Spleen (tissue), 11 donors: ENCODE measurements around the gene ANO2. TPM values are rescaled to one million over a fixed set of nuclear protein-coding genes. Genes with fewer than 3 reads are reported as not detected.

Experiments
- DNase-seq: peaks from one replicate; pipeline ENCODE4 v3.0.0-alpha.2; 2020
- H3K27ac ChIP-seq, 8 donors: fragments of 200-600 bp; sonication (generic) in 7 of 8; 1 replicate in 4 of 8; 2 replicates in 4 of 8; pipeline versions ENCODE4 v1.5.0 to v1.8.0; 2016 to 2021; ENCODE audit warnings: inconsistent platforms in 4 of 8, mild to moderate bottlenecking in 4 of 8, moderate library complexity in 1 of 8
- H3K27me3 ChIP-seq, 7 donors: fragments of 200-600 bp; sonication (generic) in 6 of 7; replicated peaks in 1 of 7; 1 replicate in 4 of 7; 2 replicates in 3 of 7; pipeline versions ENCODE4 v1.5.0 to v1.8.0; 2016 to 2021; ENCODE audit warnings: inconsistent platforms in 3 of 7, mild to moderate bottlenecking in 1 of 7
- H3K36me3 ChIP-seq, 6 donors: fragments of 200-600 bp; sonication (generic) in 5 of 6; 1 replicate in 4 of 6; 2 replicates in 2 of 6; pipeline versions ENCODE4 v1.5.0 to v1.8.0; 2016 to 2021; ENCODE audit warnings: inconsistent platforms in 2 of 6
- H3K4me1 ChIP-seq, 6 donors: fragments of 200-600 bp; sonication (generic) in 5 of 6; 1 replicate in 3 of 6; 2 replicates in 3 of 6; pipeline versions ENCODE4 v1.5.0 to v1.8.0; 2016 to 2021; ENCODE audit warnings: inconsistent platforms in 3 of 6
- H3K4me3 ChIP-seq, 8 donors: fragments of 200-600 bp; sonication (generic) in 7 of 8; 1 replicate in 4 of 8; 2 replicates in 4 of 8; pipeline versions ENCODE4 v1.5.0 to v1.8.0; 2016 to 2021; ENCODE audit warnings: inconsistent platforms in 4 of 8, mild to moderate bottlenecking in 4 of 8, moderate library complexity in 2 of 8
- H3K9me3 ChIP-seq, 8 donors: fragments of 200-600 bp; sonication (generic) in 7 of 8; 1 replicate in 4 of 8; 2 replicates in 4 of 8; pipeline versions ENCODE4 v1.5.0 to v1.8.0; 2016 to 2021; ENCODE audit warnings: inconsistent platforms in 4 of 8
- CTCF ChIP-seq, 11 experiments: fragments of 200-600 bp in 7 of 11; fragments of 450-650 bp in 4 of 11; sonication (generic) in 4 of 11; IDR thresholded peaks in 8 of 11; conservative IDR thresholded peaks in 3 of 11; 1 replicate in 7 of 11; 2 replicates in 4 of 11; pipeline versions ENCODE4 v1.4.0 to v1.8.0; 2016 to 2021; ENCODE audit warnings: antibody characterized with exemption in 11 of 11, inconsistent platforms in 4 of 11, mild to moderate bottlenecking in 1 of 11
- POLR2A ChIP-seq, 3 donors: fragments of 450-650 bp; IDR thresholded peaks; one replicate each; pipeline ENCODE4 v1.5.1; 2017; ENCODE audit warnings: antibody characterized with exemption in 3 of 3, mild to moderate bottlenecking in 1 of 3
- POLR2AphosphoS5 ChIP-seq, 3 donors: sonication (generic); formaldehyde crosslinking; IDR thresholded peaks; one replicate each; pipeline ENCODE4 v1.5.1; 2017; ENCODE audit warnings: antibody characterized with exemption in 3 of 3
- WGBS, 5 donors: extraction: QIAGEN DNeasy Blood & Tissue Kit in 3 of 5; methylation state at CpG; one replicate each; pipeline versions ENCODE4 v1.1.5 to v1.1.7; 2013 to 2018; 5-methylcytosine and 5-hydroxymethylcytosine counted together
- intact Hi-C: fragments of 100-400 bp; cut with DNase I; formaldehyde crosslinking; loops from one replicate; pipeline ENCODE4 v1.15.0; 2023; ENCODE audit warnings: low total_unique reads
- polyA plus RNA-seq, 3 donors: library from polyadenylated mRNA; stranded (reverse); fragments of 200-250 nt; gene quantifications; one replicate each; pipeline ENCODE4 v1.2.1, GENCODE V29; 2013
- total RNA-seq, 7 donors: library from RNA; depleted of rRNA in 3 of 7; stranded (reverse); fragments of >200 nt in 3 of 7; fragmentation: NEBNext Ultra II Directional in 4 of 7; extraction: Animal tissue kit (Norgen Biotek cat#: 25700) in 4 of 7; gene quantifications; one replicate each; pipeline versions ENCODE4 v1.1.0 to v1.2.1, GENCODE V29; 2016 to 2021
- donor health status: healthy with polysubstance abuse.
- donor health status: DM: no; HTN: no; CAD: no; lungs with moderate emphysema.
- donor health status: DM: no; HTN: no; CAD: no.
- donor health status: Bipolar disorder and iron deficiency.
- donor health status: healthy.
- donor health status: DM: no; HTN: no; CAD: no.
- donor health status: DM: yes; HTN: yes; CAD: no.

Gene ANO2
- total and polyA plus RNA-seq, 10 donors = 1.1 to 35.1 (median 14.2) TPM

GRCh38 chr12:5561057-5561456 is 384.0 kb downstream of the ANO2 start:
- WGBS, 5 donors = 69 to 73% (median 69%) methylated on average over 6 of the region's 6 CpGs
- Histone ChIP-seq H3K9me3 (peaks cover 0 to 1% (median 0%) of the 10 kb centered on the region in 8 donors), H3K27me3 (peaks cover 0 to 10% (median 0%) of the 10 kb centered on the region in 7 donors), H3K4me1 (no peaks in the 10 kb centered on the region), H3K27ac (no peak overlapping the region), H3K4me3 (no peak overlapping the region), H3K36me3 (no peaks in the 10 kb centered on the region)
- TF ChIP-seq CTCF (IDR thresholded peaks at IDR 0.05 in 8 of 11, conservative IDR thresholded peaks at IDR 0.05 in 3 of 11) (no peak), POLR2AphosphoS5 (IDR thresholded peaks at IDR 0.05) (no peak), POLR2A (IDR thresholded peaks at IDR 0.05) (no peak)
- intact Hi-C loops = no loop called here
- no peak for DNase-seq

GRCh38 chr12:5560265-5560664 is 384.8 kb downstream of the ANO2 start:
- TF ChIP-seq POLR2AphosphoS5 (IDR thresholded peaks at IDR 0.05) (no peak), CTCF (IDR thresholded peaks at IDR 0.05 in 8 of 11, conservative IDR thresholded peaks at IDR 0.05 in 3 of 11) (no peak), POLR2A (IDR thresholded peaks at IDR 0.05) (no peak)
- H3K9me3 ChIP-seq = peaks cover 0 to 4% (median 0%) of the 10 kb centered on the region in 8 donors
- H3K27ac ChIP-seq = no peak overlapping the region
- peaks cover 0 to 10% (median 0%) of the 10 kb centered on the region in 7 donors for H3K27me3 ChIP-seq
- intact Hi-C loops = no loop called here
- no peak overlapping the region for H3K4me3 ChIP-seq
- no peaks in the 10 kb centered on the region for H3K36me3 ChIP-seq
- WGBS, 5 donors = 77 to 81% (median 78%) methylated on average over 4 of the region's 4 CpGs
- DNase-seq = no peak
- no peaks in the 10 kb centered on the region for H3K4me1 ChIP-seq

GRCh38 chr12:5557906-5558305 is 387.2 kb downstream of the ANO2 start:
- Histone ChIP-seq H3K9me3 (peaks cover 0 to 4% (median 0%) of the 10 kb centered on the region in 8 donors), H3K27me3 (peaks cover 0 to 10% (median 0%) of the 10 kb centered on the region in 7 donors), H3K27ac (no peak overlapping the region), H3K4me3 (no peak overlapping the region), H3K36me3 (no peaks in the 10 kb centered on the region), H3K4me1 (no peaks in the 10 kb centered on the region)
- intact Hi-C loops = no loop called here
- no peak for DNase-seq
- no peak for TF ChIP-seq POLR2AphosphoS5 (IDR thresholded peaks at IDR 0.05)
- TF ChIP-seq CTCF (IDR thresholded peaks at IDR 0.05 in 8 of 11, conservative IDR thresholded peaks at IDR 0.05 in 3 of 11) = no peak
- no peak for TF ChIP-seq POLR2A (IDR thresholded peaks at IDR 0.05)
- 9 to 19% (median 13%) methylated on average over 3 to 4 of the region's 4 CpGs for WGBS, 5 donors

- H3K4me1 ChIP-seq = no peaks in the 10 kb centered on the region
- no peak overlapping the region for H3K27ac ChIP-seq
- no peaks in the 10 kb centered on the region for H3K36me3 ChIP-seq
- no peak for DNase-seq
- no peak for TF ChIP-seq POLR2AphosphoS5 (IDR thresholded peaks at IDR 0.05)
- TF ChIP-seq POLR2A (IDR thresholded peaks at IDR 0.05) = no peak
- no peak for TF ChIP-seq CTCF (IDR thresholded peaks at IDR 0.05 in 8 of 11, conservative IDR thresholded peaks at IDR 0.05 in 3 of 11)
- 83 to 87% (median 85%) methylated on average over 6 of the region's 6 CpGs for WGBS, 5 donors
- peaks cover 0 to 10% (median 0%) of the 10 kb centered on the region in 7 donors for H3K27me3 ChIP-seq
- H3K4me3 ChIP-seq = no peak overlapping the region
- peaks cover 0 to 4% (median 0%) of the 10 kb centered on the region in 8 donors for H3K9me3 ChIP-seq
- intact Hi-C loops = no loop called here
Measured at GRCh38 chr12:5556946-5557673, 387.9 kb downstream of the ANO2 start.
